Measurements from ENCODE around the gene GLCE. TPM values are rescaled to one million over a fixed set of nuclear protein-coding genes. Genes with fewer than 3 reads are reported as not detected.

Gene GLCE
- total and polyA plus RNA-seq, 10 of the 15 experiments (the other 5 are each of a cell fraction or from before 2014, with no cell fraction given): 2.1 to 11.9 (median 2.9) TPM

DNA sequence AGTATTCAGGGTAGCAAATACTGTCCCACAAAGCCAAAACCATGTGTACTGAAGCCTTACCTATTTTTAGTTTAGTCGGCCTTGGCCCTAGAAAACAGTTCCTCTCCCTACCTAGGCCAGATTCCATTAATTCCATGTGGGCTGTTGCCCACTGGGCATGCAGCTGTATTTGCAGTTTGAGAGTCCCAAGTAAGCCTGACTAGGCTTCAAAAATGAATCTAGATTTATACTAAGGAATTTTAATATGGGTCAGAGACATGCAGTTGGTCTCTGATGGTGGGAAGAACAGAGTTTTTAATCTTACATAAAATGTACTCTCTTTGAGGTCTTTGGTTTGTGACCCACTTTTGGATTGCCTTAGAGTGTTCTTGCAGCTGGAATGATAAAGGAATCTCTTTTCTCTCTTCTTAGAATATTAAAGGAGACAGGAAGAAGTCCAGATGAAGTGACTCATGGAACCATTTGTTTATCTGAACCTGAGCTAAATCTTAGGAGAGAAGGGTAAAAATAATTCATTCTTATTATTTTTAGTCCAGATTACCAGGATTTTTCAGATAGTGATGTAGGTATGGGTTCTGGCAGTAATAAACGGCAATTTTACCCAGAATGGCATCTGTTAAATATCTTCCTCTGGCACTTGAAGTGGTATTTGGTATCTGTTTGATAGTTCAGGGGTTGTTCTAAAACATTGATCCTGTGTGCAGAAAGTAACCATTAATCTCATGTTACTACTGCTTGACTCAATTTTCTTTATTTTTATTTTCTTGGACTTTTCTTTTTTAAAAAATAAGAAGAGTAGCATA lies 33.8 kb downstream of the GLCE start:
- intact Hi-C loops (cut with micrococcal nuclease; ENCODE audit: unreplicated experiment): loop anchor here (2.0 kb wide), 1 partner anchor 47 kb away; no protein-coding TSS in a partner anchor
- no peaks in the 10 kb centered on the region for H3K4me1 ChIP-seq (ENCODE audit: control insufficient read depth, insufficient read depth, low read length)
- H3K27me3 ChIP-seq (replicated peaks in 1 of 2; ENCODE audit: control insufficient read depth in 2 of 2, insufficient read depth in 2 of 2, low read length in 1 of 2): no peaks in the 10 kb centered on the region
- no peak overlapping the region for H3K9ac ChIP-seq (ENCODE audit: control insufficient read depth, insufficient read depth, low read length)
- H3K4me3 ChIP-seq: no peak overlapping the region
- ChIA-PET POLR2A (interaction anchor here (0.5 to 0.6 kb wide), 2 partner anchors 10 to 26 kb away, joined by 3 to 5 read pairs; no protein-coding TSS in a partner anchor), SMC1A (ENCODE audit: uncharacterized antibody, unreplicated experiment) (interaction anchor here (1.1 to 1.3 kb wide), 2 partner anchors 9 to 50 kb away, joined by 3 read pairs; no protein-coding TSS in a partner anchor), RAD21 (ENCODE audit: unreplicated experiment) (no interaction called here), CTCF (no interaction called here)
- H3K36me3 ChIP-seq (ENCODE audit: control insufficient read depth in 2 of 2, insufficient read depth in 2 of 2, low read length in 1 of 2): no peaks in the 10 kb centered on the region
- no TSS peak for BruUV-seq (replicated peaks)
- no peak for FAIRE-seq
- H3K9me3 ChIP-seq (replicated peaks; ENCODE audit: control insufficient read depth, insufficient read depth, low read length): no peaks in the 10 kb centered on the region
- H3K27ac ChIP-seq (ENCODE audit: control insufficient read depth, insufficient read depth): no peak overlapping the region
- H4K20me1 ChIP-seq (ENCODE audit: control insufficient read depth, insufficient read depth): no peaks in the 10 kb centered on the region
- 25% methylated on average over 2 of the region's 2 CpGs for WGBS (ENCODE audit: insufficient coverage, insufficient replicate concordance, low lambda C conversion rate, missing lambda C conversion rate)
- H3K79me2 ChIP-seq (ENCODE audit: control insufficient read depth, insufficient read depth, low read length): no peaks in the 10 kb centered on the region
- in situ Hi-C loops (cut with MboI): no loop called here
- DNase-seq (ENCODE audit: low read depth, low spot score): no peak
- ATAC-seq: no peak
- no peak overlapping the region for H3K4me2 ChIP-seq (ENCODE audit: control insufficient read depth, insufficient read depth)
- H2AFZ ChIP-seq (ENCODE audit: control insufficient read depth, low read depth, low read length): no peak overlapping the region
- TF ChIP-seq RUNX3 (IDR thresholded peaks at IDR 0.05; ENCODE audit: low read length): no peak
- no peak for TF ChIP-seq CBX3 (IDR thresholded peaks at IDR 0.05; ENCODE audit: borderline replicate concordance, low read depth)
- TF ChIP-seq, protein P1, sequence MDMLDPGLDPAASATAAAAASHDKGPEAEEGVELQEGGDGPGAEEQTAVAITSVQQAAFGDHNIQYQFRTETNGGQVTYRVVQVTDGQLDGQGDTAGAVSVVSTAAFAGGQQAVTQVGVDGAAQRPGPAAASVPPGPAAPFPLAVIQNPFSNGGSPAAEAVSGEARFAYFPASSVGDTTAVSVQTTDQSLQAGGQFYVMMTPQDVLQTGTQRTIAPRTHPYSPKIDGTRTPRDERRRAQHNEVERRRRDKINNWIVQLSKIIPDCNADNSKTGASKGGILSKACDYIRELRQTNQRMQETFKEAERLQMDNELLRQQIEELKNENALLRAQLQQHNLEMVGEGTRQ (IDR thresholded peaks at IDR 0.05; ENCODE audit: borderline replicate concordance, low read depth, low read length): no peak
- TF ChIP-seq ZBED1 (IDR thresholded peaks at IDR 0.05; ENCODE audit: borderline replicate concordance): no peak
- TF ChIP-seq WRNIP1 (IDR thresholded peaks at IDR 0.05; ENCODE audit: borderline replicate concordance, low read depth, low read length): no peak
- no peak for TF ChIP-seq E2F8 (IDR thresholded peaks at IDR 0.05; ENCODE audit: low read depth, partially characterized antibody)
- no peak for TF ChIP-seq PAX8 (IDR thresholded peaks at IDR 0.05)
- TF ChIP-seq ATF7 (IDR thresholded peaks at IDR 0.05; ENCODE audit: low read depth): no peak
- no peak for TF ChIP-seq ZBTB11 (CRISPR knock-in tag; IDR thresholded peaks at IDR 0.05)
- no peak for TF ChIP-seq POLR2AphosphoS5 (IDR thresholded peaks at IDR 0.05; ENCODE audit: low read length)
- TF ChIP-seq, protein P2, sequence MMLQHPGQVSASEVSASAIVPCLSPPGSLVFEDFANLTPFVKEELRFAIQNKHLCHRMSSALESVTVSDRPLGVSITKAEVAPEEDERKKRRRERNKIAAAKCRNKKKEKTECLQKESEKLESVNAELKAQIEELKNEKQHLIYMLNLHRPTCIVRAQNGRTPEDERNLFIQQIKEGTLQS (IDR thresholded peaks at IDR 0.05; ENCODE audit: borderline replicate concordance, extremely low read depth, low read depth, low read length): no peak

Data from GM12878 (cell line).